ENCODE data around the gene LHX8.

- TF ChIP-seq CTCF (IDR thresholded peaks at IDR 0.05), result no peak
- no peak for TF ChIP-seq ZFP36 (IDR thresholded peaks at IDR 0.05; ENCODE audit: borderline replicate concordance, partially characterized antibody)
- no peak for TF ChIP-seq REST (IDR thresholded peaks at IDR 0.05)
- TF ChIP-seq USF2 (IDR thresholded peaks at IDR 0.05), result no peak
- no peak for TF ChIP-seq KDM1A (IDR thresholded peaks at IDR 0.05; ENCODE audit: low read depth)
Observed at GRCh38 chr1:75115654-75116053, 18.5 kb upstream of the LHX8 start.

Data from A549 (cell line).